IMR-90 (cell line): ENCODE data around the gene ARF1. TPM values are rescaled to one million over a fixed set of nuclear protein-coding genes. Genes with fewer than 3 reads are reported as not detected.

Source experiments
- ATAC-seq: fragments of 200-7000 bp; cut with Tn5 transposase; 2 replicates; pipeline ENCODE4 v1.9.1; 2020; ENCODE audit warnings: low read depth, mild to moderate bottlenecking, moderate library complexity
- BruUV-seq: library from RNA; stranded (reverse); fragments of 400-500 nt; replicated peaks from 2 replicates; lab custom pipeline; 2021; lab: Mats Ljungman, UMichigan
- CTCF ChIA-PET: fragments of 300-600 bp; formaldehyde crosslinking; extraction: SDS; loops from one replicate; lab custom pipeline; 2021; ENCODE audit warnings: antibody characterized with exemption; lab: Yijun Ruan, JAX
- POLR2A ChIA-PET: fragments of 300-600 bp; sonication (Branson Sonifier 250); formaldehyde crosslinking; loops from one replicate; lab custom pipeline; 2022; ENCODE audit warnings: antibody characterized with exemption; ENCODE audit not compliant: unreplicated experiment; lab: Charles Lee
- DNase-seq: peaks from one replicate; pipeline ENCODE4 v3.0.0; 2013
- H2AFZ ChIP-seq: replicated peaks from 2 replicates; pipeline ENCODE3; 2013; ENCODE audit warnings: low read length, mild to moderate bottlenecking; ENCODE audit not compliant: poor library complexity
- H2AK5ac ChIP-seq: 2 replicates; pipeline ENCODE4 v1.6.1; 2013; ENCODE audit warnings: low read depth, low read length, inconsistent platforms
- H2AK9ac ChIP-seq: replicated peaks from 2 replicates; pipeline ENCODE3; 2013; ENCODE audit warnings: mild to moderate bottlenecking, low read depth, low read length, moderate library complexity; ENCODE audit not compliant: poor library complexity
- H2BK120ac ChIP-seq: 2 replicates; pipeline ENCODE4 v1.6.1; 2013; ENCODE audit warnings: low read depth, low read length, inconsistent platforms
- H2BK15ac ChIP-seq: 3 replicates; pipeline ENCODE4 v1.6.1; 2013; ENCODE audit warnings: low read depth, low read length, inconsistent platforms
- H2BK20ac ChIP-seq: 2 replicates; pipeline ENCODE4 v1.6.1; 2013; ENCODE audit warnings: low read depth, mild to moderate bottlenecking, inconsistent platforms, low read length, moderate library complexity
- H2BK5ac ChIP-seq: 2 replicates; pipeline ENCODE4 v1.6.1; 2013; ENCODE audit warnings: mild to moderate bottlenecking, low read depth, low read length, inconsistent platforms; ENCODE audit not compliant: poor library complexity, severe bottlenecking
- H3K14ac ChIP-seq: replicated peaks from 2 replicates; pipeline ENCODE4 v1.6.1; 2013; ENCODE audit warnings: low read depth, low read length, inconsistent platforms
- H3K18ac ChIP-seq: 2 replicates; pipeline ENCODE4 v1.6.1; 2013; ENCODE audit warnings: low read depth, low read length, control low read depth
- H3K23ac ChIP-seq: 2 replicates; pipeline ENCODE4 v1.6.1; 2013; ENCODE audit warnings: low read depth, low read length, inconsistent platforms
- H3K27ac ChIP-seq: 2 replicates; pipeline ENCODE4 v1.5.1; 2013; ENCODE audit warnings: mild to moderate bottlenecking, control low read depth, low read length; ENCODE audit not compliant: insufficient read depth
- H3K27me3 ChIP-seq: 2 replicates; pipeline ENCODE4 v1.6.1; 2013; ENCODE audit warnings: low read length; ENCODE audit not compliant: control insufficient read depth, insufficient read depth
- H3K36me3 ChIP-seq: 2 replicates; pipeline ENCODE4 v1.6.1; 2013; ENCODE audit warnings: low read length, mixed read lengths; ENCODE audit not compliant: control insufficient read depth, insufficient read depth
- H3K4ac ChIP-seq: 2 replicates; pipeline ENCODE4 v1.6.1; 2013; ENCODE audit warnings: low read depth, low read length, inconsistent platforms
- H3K4me1 ChIP-seq: 2 replicates; pipeline ENCODE4 v1.6.1; 2013; ENCODE audit warnings: low read length, mixed read lengths; ENCODE audit not compliant: control insufficient read depth, insufficient read depth
- H3K4me2 ChIP-seq: 2 replicates; pipeline ENCODE4 v1.6.1; 2013; ENCODE audit warnings: low read depth, mild to moderate bottlenecking, control low read depth, low read length, moderate library complexity
- H3K4me3 ChIP-seq: 2 replicates; pipeline ENCODE4 v1.5.1; 2013; ENCODE audit warnings: low read depth, mild to moderate bottlenecking, control low read depth, low read length, moderate library complexity; ENCODE audit not compliant: insufficient read depth
- H3K56ac ChIP-seq: 2 replicates; pipeline ENCODE4 v1.6.1; 2013; ENCODE audit warnings: low read length, inconsistent platforms; ENCODE audit not compliant: insufficient read depth; ENCODE audit errors: extremely low read depth
- H3K79me1 ChIP-seq, 2 experiments: 2 replicates each; pipeline ENCODE4 v1.6.1; 2013; ENCODE audit warnings: low read length in 2 of 2, inconsistent platforms in 1 of 2, low read depth in 1 of 2
- H3K9ac ChIP-seq: 2 replicates; pipeline ENCODE4 v1.6.1; 2013; ENCODE audit warnings: low read depth, low read length, control low read depth
- H3K9me1 ChIP-seq: 2 replicates; pipeline ENCODE4 v1.6.1; 2013; ENCODE audit warnings: low read length, inconsistent platforms; ENCODE audit not compliant: insufficient read depth
- H3K9me3 ChIP-seq: 2 replicates; pipeline ENCODE4 v1.6.1; 2013; ENCODE audit warnings: low read length; ENCODE audit not compliant: control insufficient read depth, insufficient read depth
- H4K20me1 ChIP-seq: 2 replicates; pipeline ENCODE4 v1.6.1; 2013; ENCODE audit warnings: low read length, inconsistent platforms; ENCODE audit not compliant: insufficient read depth
- H4K5ac ChIP-seq: 2 replicates; pipeline ENCODE4 v1.6.1; 2013; ENCODE audit warnings: mild to moderate bottlenecking, low read depth, low read length, control low read depth
- H4K8ac ChIP-seq, 2 experiments: 2 replicates each; pipeline ENCODE4 v1.6.1; 2013; ENCODE audit warnings: low read depth in 2 of 2, low read length in 2 of 2, control low read depth in 1 of 2, inconsistent platforms in 1 of 2
- H4K91ac ChIP-seq: 2 replicates; pipeline ENCODE4 v1.6.1; 2013; ENCODE audit warnings: low read depth, low read length, inconsistent platforms; ENCODE audit not compliant: insufficient read depth
- BHLHE40 ChIP-seq: fragments of 150-350 bp; IDR thresholded peaks from 2 replicates; pipeline ENCODE4 v1.6.1; 2016; ENCODE audit warnings: mild to moderate bottlenecking, low read depth, low read length
- CEBPB ChIP-seq: IDR thresholded peaks from 2 replicates; pipeline ENCODE4 v1.6.1; 2012; ENCODE audit warnings: low read depth, low read length, improper control_type of control experiment
- CHD1 ChIP-seq: IDR thresholded peaks from 2 replicates; pipeline ENCODE4 v1.6.1; 2012; ENCODE audit warnings: low read depth, low read length, improper control_type of control experiment
- CTCF ChIP-seq: conservative IDR thresholded peaks from 2 replicates; pipeline ENCODE4 v1.5.1; 2012; ENCODE audit warnings: mild to moderate bottlenecking, low read depth, low read length, improper control_type of control experiment
- FOS ChIP-seq: fragments of 150-350 bp; IDR thresholded peaks from 2 replicates; pipeline ENCODE4 v1.6.1; 2016; ENCODE audit warnings: low read depth, low read length
- MAFK ChIP-seq: IDR thresholded peaks from 2 replicates; pipeline ENCODE4 v1.6.1; 2012; ENCODE audit warnings: low read depth, low read length, improper control_type of control experiment
- MAZ ChIP-seq: IDR thresholded peaks from 2 replicates; pipeline ENCODE4 v1.6.1; 2012; ENCODE audit warnings: low read depth, mild to moderate bottlenecking, low read length, improper control_type of control experiment, moderate library complexity, borderline replicate concordance
- MXI1 ChIP-seq: IDR thresholded peaks from 2 replicates; pipeline ENCODE4 v1.6.1; 2012; ENCODE audit warnings: low read depth, mild to moderate bottlenecking, low read length, moderate library complexity, borderline replicate concordance
- NFE2L2 ChIP-seq: fragments of 150-350 bp; IDR thresholded peaks from 2 replicates; pipeline ENCODE4 v1.6.1; 2016; ENCODE audit warnings: low read depth, mild to moderate bottlenecking, low read length
- POLR2A ChIP-seq: IDR thresholded peaks from 2 replicates; pipeline ENCODE4 v1.6.1; 2012; ENCODE audit warnings: mild to moderate bottlenecking, low read depth, low read length
- RAD21 ChIP-seq: IDR thresholded peaks from 2 replicates; pipeline ENCODE4 v1.6.1; 2012; ENCODE audit warnings: low read length, improper control_type of control experiment
- RCOR1 ChIP-seq: IDR thresholded peaks from 2 replicates; pipeline ENCODE4 v1.6.1; 2012; ENCODE audit warnings: mild to moderate bottlenecking, low read length, improper control_type of control experiment; ENCODE audit not compliant: insufficient replicate concordance
- RFX5 ChIP-seq: IDR thresholded peaks from 2 replicates; pipeline ENCODE4 v1.8.0; 2012; ENCODE audit warnings: low read depth, mild to moderate bottlenecking, low read length, moderate library complexity
- SMC3 ChIP-seq: fragments of 150-350 bp; IDR thresholded peaks from 2 replicates; pipeline ENCODE4 v1.6.1; 2016; ENCODE audit warnings: low read depth, mild to moderate bottlenecking, antibody characterized with exemption, low read length, moderate library complexity
- USF2 ChIP-seq: fragments of 150-350 bp; IDR thresholded peaks from 2 replicates; pipeline ENCODE4 v1.6.1; 2017; ENCODE audit warnings: mild to moderate bottlenecking, antibody characterized with exemption, low read length, low read depth
- WGBS, 2 experiments: methylation state at CpG; one replicate each; pipeline versions ENCODE4 v1.1.5 to v1.1.7; 2013; ENCODE audit warnings: missing lambda C conversion rate in 2 of 2; ENCODE audit not compliant: insufficient read length in 1 of 2; ENCODE audit errors: extremely low coverage in 2 of 2; 5-methylcytosine and 5-hydroxymethylcytosine counted together
- dilution Hi-C: fragments of 300-500 bp; cut with HindIII; formaldehyde crosslinking; loops from one replicate; pipeline ENCODE4 v1.14.3; 2018; ENCODE audit warnings: low sequenced_read_pairs; ENCODE audit not compliant: unreplicated experiment
- in situ Hi-C: fragments of 300-500 bp; cut with MboI; formaldehyde crosslinking; loops from 3 replicates; pipeline ENCODE4 v1.14.3; 2019; ENCODE audit warnings: low sequenced_read_pairs, inconsistent platforms, mixed read lengths
- intact Hi-C: fragments of 100-400 bp; cut with micrococcal nuclease; formaldehyde crosslinking; loops from 2 replicates; pipeline ENCODE4 v1.10.0; 2022
- polyA plus RNA-seq, 3 experiments: library from polyadenylated mRNA; depleted of rRNA; stranded (reverse); fragments of >200 nt; gene quantifications; 2 replicates each; pipeline ENCODE4 v1.2.3, GENCODE V29; 2012; ENCODE audit warnings: low replicate concordance in 1 of 3
- total RNA-seq: library from RNA; depleted of rRNA; stranded (reverse); fragments of >200 nt; gene quantifications from 2 replicates; pipeline ENCODE4 v1.2.3, GENCODE V29; 2012
- TF ChIP-seq, protein P1 (sequence below): fragments of 150-350 bp; IDR thresholded peaks from 2 replicates; pipeline ENCODE4 v1.6.1; 2016; ENCODE audit warnings: low read depth, mild to moderate bottlenecking, low read length, moderate library complexity, borderline replicate concordance

The ARF1 gene
- total and polyA plus RNA-seq, 2 of the 4 experiments (the other 2 are of a cell fraction), result 330 to 1,100 TPM

- dilution Hi-C loops, result no loop called here
- WGBS, 2 experiments, result no CpG with 5 or more reads among the region's 1 CpG
Measured at GRCh38 chr1:228120351-228120750, 37.8 kb downstream of the ARF1 start.

More at GRCh38 chr1:228120351-228120750, 37.8 kb downstream of the ARF1 start:
- Histone ChIP-seq H4K20me1 (no peaks in the 10 kb centered on the region), H4K91ac (no peak overlapping the region), H3K9me3 (no peaks in the 10 kb centered on the region), H2AK9ac (no peak overlapping the region), H3K9ac (no peak overlapping the region), H3K79me1 (no peaks in the 10 kb centered on the region), H3K4me3 (no peak overlapping the region), H4K5ac (no peak overlapping the region), H3K9me1 (no peaks in the 10 kb centered on the region), H2BK120ac (no peak overlapping the region), H2BK20ac (no peak overlapping the region), H3K4me1 (peaks cover 2% of the 10 kb centered on the region; the same call in 1 of the 2 replicates), H3K4me2 (no peak overlapping the region), H3K18ac (no peak overlapping the region), H3K14ac (no peak overlapping the region), H3K27me3 (peaks cover 12% of the 10 kb centered on the region), H2AK5ac (no peak overlapping the region), H3K27ac (no peak overlapping the region), H3K36me3 (no peaks in the 10 kb centered on the region), H2AFZ (no peak overlapping the region), H4K8ac (no peak overlapping the region), H3K56ac (no peak overlapping the region), H2BK5ac (no peak overlapping the region), H2BK15ac (no peak overlapping the region), H3K23ac (no peak overlapping the region), H3K4ac (no peak overlapping the region)
- TF ChIP-seq CHD1, result no peak
- no peak for TF ChIP-seq SMC3
- no peak for TF ChIP-seq MAZ
- no peak for TF ChIP-seq CEBPB
- TF ChIP-seq NFE2L2, result no peak
- TF ChIP-seq USF2, result no peak
- no peak for TF ChIP-seq FOS
- no peak for TF ChIP-seq RAD21
- TF ChIP-seq, protein P1, sequence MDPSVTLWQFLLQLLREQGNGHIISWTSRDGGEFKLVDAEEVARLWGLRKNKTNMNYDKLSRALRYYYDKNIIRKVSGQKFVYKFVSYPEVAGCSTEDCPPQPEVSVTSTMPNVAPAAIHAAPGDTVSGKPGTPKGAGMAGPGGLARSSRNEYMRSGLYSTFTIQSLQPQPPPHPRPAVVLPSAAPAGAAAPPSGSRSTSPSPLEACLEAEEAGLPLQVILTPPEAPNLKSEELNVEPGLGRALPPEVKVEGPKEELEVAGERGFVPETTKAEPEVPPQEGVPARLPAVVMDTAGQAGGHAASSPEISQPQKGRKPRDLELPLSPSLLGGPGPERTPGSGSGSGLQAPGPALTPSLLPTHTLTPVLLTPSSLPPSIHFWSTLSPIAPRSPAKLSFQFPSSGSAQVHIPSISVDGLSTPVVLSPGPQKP, result no peak
- TF ChIP-seq MXI1, result no peak
- TF ChIP-seq MAFK, result no peak
- no peak for TF ChIP-seq CTCF
- TF ChIP-seq POLR2A, result no peak
- no peak for TF ChIP-seq RFX5
- no peak for TF ChIP-seq RCOR1
- no peak for TF ChIP-seq BHLHE40
- POLR2A ChIA-PET, result no interaction called here
- DNase-seq, result no peak
- peak; percentile 40; the same call in 1 of the 2 replicates for ATAC-seq
- intact Hi-C loops, result no loop called here
- CTCF ChIA-PET, result interaction anchor here (0.8 to 1.5 kb wide), 2 partner anchors 10 kb away, joined by 3 to 4 read pairs; no protein-coding TSS in a partner anchor
- in situ Hi-C loops, result no loop called here
- no TSS peak for BruUV-seq
